Right lobe of liver (tissue), 4 donors: ENCODE measurements around the gene UBE2O.

ENCODE experiments used
- CTCF ChIP-seq, 4 donors: fragments of 200-600 bp in 3 of 4; fragments of 450-650 bp in 1 of 4; IDR thresholded peaks; one replicate each; pipeline versions ENCODE4 v1.5.1 to v1.8.0; 2016 to 2022; ENCODE audit warnings: antibody characterized with exemption in 4 of 4, mild to moderate bottlenecking in 2 of 4
- POLR2A ChIP-seq: fragments of 450-650 bp; IDR thresholded peaks from one replicate; pipeline ENCODE4 v1.6.1; 2017; ENCODE audit warnings: antibody characterized with exemption, mild to moderate bottlenecking
- donor health status: DM: no; HTN: no; CAD: no.
- donor health status: DM: no; HTN: no; CAD: no.
- donor health status: DM: no; HTN: yes; CAD: no.

GRCh38 chr17:76474894-76475293 is 21.9 kb upstream of the UBE2O start:
- TF ChIP-seq CTCF (IDR thresholded peaks at IDR 0.05) (no peak), POLR2A (no peak)
